ENCODE results near the gene ITGB6.

DNA sequence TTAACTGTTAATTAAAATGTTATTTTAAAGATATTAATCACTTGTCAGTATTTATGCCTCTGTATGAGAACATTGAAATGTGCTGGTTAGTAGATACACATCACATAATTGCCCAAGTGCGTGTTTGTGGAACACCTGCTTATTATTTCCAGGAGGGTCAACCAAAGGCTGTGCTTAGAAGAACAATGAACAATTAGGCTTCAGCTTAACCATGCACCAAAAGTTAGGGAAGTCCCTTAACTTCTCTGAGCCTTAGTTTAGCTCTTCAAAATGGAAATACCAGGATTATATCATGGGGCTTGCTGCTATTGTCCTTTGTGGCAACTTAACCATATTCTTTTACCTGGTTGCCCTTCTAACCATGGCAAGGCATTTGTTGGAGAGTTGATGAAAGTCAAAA is 94.7 kb downstream of the ITGB6 start:
- no peak for TF ChIP-seq EZH2 (IDR thresholded peaks at IDR 0.05; ENCODE audit: low read length, missing control alignments)
- TF ChIP-seq, protein P1, sequence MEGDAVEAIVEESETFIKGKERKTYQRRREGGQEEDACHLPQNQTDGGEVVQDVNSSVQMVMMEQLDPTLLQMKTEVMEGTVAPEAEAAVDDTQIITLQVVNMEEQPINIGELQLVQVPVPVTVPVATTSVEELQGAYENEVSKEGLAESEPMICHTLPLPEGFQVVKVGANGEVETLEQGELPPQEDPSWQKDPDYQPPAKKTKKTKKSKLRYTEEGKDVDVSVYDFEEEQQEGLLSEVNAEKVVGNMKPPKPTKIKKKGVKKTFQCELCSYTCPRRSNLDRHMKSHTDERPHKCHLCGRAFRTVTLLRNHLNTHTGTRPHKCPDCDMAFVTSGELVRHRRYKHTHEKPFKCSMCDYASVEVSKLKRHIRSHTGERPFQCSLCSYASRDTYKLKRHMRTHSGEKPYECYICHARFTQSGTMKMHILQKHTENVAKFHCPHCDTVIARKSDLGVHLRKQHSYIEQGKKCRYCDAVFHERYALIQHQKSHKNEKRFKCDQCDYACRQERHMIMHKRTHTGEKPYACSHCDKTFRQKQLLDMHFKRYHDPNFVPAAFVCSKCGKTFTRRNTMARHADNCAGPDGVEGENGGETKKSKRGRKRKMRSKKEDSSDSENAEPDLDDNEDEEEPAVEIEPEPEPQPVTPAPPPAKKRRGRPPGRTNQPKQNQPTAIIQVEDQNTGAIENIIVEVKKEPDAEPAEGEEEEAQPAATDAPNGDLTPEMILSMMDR (conservative IDR thresholded peaks at IDR 0.05 in 1 of 2, IDR thresholded peaks at IDR 0.05 in 1 of 2; ENCODE audit: low read depth in 1 of 2, low read length in 2 of 2), result no peak
